OCI-LY1 (cell line): ENCODE data around the gene ARV1.

Source experiments
- EZH2 ChIP-seq: fragments of 200-600 bp; sonication (generic), shearing (Covaris generic); IDR thresholded peaks from 2 replicates; pipeline ENCODE4 v1.8.0; 2017; ENCODE audit warnings: borderline replicate concordance, mixed run types, mild to moderate bottlenecking, antibody characterized with exemption, low read length, moderate library complexity, mixed read lengths
- TF ChIP-seq, protein P1 (sequence below): fragments of 200-600 bp; sonication (generic), shearing (Covaris generic); IDR thresholded peaks from 2 replicates; pipeline ENCODE4 v1.5.1; 2017; ENCODE audit warnings: mild to moderate bottlenecking, antibody characterized with exemption, low read length, moderate library complexity, mixed read lengths

DNA sequence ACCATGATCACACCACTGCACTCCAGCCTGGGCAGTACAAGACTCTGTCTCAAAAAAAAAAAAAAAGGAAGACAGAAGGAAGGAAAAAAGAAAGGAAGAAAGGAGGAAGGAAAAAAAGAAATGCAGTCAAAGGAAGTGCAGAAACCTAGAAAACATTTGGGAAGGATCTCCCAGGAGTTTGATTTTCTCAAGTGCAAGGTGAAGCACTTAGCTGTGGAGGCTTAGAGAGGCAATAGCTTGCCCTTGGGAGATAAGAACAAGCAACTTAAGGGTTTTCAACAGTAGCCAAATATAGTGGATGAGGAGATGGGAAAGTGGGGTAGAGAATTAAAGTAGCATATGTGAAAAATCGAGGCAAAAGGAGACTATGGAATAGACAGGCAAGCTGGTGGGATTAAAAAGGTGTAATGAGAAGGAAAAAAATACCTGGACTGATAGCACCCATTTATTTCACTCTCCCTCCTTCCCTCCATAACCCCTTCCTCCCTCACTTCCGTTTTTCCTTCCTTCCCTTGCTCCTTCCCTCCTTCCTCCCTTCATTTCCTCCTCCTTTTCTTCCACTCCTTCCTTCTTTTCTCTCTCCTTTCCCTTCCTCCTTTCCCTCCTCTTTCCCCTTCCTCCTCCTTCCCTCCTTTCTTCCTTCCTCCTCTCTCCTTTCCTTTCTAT, 68.0 kb downstream of the ARV1 start:
- TF ChIP-seq, protein P1, sequence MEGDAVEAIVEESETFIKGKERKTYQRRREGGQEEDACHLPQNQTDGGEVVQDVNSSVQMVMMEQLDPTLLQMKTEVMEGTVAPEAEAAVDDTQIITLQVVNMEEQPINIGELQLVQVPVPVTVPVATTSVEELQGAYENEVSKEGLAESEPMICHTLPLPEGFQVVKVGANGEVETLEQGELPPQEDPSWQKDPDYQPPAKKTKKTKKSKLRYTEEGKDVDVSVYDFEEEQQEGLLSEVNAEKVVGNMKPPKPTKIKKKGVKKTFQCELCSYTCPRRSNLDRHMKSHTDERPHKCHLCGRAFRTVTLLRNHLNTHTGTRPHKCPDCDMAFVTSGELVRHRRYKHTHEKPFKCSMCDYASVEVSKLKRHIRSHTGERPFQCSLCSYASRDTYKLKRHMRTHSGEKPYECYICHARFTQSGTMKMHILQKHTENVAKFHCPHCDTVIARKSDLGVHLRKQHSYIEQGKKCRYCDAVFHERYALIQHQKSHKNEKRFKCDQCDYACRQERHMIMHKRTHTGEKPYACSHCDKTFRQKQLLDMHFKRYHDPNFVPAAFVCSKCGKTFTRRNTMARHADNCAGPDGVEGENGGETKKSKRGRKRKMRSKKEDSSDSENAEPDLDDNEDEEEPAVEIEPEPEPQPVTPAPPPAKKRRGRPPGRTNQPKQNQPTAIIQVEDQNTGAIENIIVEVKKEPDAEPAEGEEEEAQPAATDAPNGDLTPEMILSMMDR = no peak
- TF ChIP-seq EZH2 = no peak
